HG03565 (cell line): ENCODE data around the gene HEMK1.

Source experiments
- ATAC-seq: cut with Tn5 transposase; IDR thresholded peaks from one replicate; pipeline ENCODE4 v1.9.1; 2021; ENCODE audit warnings: mild to moderate bottlenecking, moderate library complexity; ENCODE audit not compliant: unreplicated experiment

Gene HEMK1

DNA sequence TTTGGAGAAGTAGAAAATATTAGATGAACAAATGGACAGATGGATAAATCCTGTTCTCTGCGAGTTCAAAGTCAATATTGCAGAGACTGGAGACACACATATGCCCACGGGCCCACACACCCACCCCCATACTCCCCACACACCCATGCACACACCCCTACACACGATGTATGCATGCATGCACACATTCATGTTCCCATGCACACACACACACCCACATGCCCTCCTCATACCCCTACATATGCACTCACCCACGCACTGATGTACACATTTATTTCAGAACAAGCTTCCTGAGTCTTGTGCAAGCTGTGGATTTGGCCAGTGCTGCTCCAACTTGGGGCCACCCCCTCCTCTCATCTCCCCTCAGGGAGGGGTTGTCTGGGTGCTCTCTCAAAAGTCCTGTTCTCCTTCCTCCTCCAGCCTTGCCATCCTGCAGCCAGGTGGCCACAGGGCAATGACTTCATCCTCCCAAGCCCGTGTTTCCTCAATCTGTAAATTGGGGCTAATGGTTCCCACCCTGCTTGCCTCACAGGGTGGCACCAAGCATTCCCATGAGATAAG lies 64.0 kb downstream of the HEMK1 start:
- ATAC-seq: no peak

DNA sequence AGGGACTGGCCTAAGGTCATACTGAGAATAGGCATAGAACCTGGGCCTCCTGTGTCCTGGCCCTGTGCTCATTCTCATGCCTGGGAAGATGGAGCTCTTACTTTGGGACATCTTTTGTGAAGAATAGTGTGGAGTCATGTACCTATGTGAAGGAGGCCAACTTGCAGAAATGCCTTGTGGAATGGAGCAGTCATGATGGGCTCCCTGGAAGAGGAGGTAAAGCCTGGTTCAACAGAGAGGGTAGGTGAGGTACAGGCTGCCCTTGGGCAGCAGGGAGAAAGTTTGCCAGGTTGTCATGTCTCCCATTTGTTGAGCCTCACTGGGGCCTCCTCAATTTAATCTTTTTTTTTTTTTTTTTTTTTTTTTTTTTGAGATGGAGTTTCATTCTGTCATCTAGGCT lies 65.7 kb downstream of the HEMK1 start:
- no peak for ATAC-seq

DNA sequence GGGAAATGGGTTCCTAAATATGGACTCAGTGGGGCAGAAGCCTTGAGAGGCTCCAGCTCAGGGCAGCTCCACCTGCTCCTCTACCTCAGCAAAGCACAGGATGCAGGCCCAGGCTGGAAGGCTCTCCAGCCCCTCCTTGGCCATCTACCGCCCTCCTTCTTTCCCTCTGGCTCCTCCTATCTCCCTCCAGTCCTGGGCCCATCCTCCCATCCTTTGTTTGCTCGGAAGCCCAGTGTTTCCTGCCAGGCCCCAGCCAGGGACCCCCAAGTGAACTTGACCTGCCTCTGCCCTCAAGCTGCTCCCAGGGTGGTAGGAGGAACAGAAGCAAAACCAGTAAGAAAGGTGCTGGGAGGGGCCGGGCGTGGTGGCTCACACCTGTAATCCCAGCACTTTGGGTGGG lies 67.7 kb downstream of the HEMK1 start:
- ATAC-seq: no peak

DNA sequence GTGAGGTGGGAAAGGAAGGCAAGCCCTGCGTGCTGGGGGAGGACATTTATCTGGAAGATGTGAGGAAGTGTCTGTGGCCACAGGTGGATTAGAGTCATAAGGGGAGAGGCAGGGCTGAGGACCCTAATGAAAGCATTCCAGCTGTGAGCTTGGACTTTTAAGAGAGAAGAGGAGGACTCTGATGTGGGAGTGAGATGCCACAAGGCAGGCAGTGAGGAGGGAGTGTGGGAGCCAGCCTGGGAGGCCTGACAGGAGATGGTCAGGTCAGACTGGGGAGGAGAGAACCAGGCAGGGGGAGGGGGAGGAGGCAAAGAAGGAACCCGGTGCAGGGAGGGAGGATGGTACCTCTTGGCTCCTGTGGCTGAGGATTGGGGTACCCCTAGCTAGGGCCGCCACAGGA lies 68.6 kb downstream of the HEMK1 start:
- no peak for ATAC-seq

DNA sequence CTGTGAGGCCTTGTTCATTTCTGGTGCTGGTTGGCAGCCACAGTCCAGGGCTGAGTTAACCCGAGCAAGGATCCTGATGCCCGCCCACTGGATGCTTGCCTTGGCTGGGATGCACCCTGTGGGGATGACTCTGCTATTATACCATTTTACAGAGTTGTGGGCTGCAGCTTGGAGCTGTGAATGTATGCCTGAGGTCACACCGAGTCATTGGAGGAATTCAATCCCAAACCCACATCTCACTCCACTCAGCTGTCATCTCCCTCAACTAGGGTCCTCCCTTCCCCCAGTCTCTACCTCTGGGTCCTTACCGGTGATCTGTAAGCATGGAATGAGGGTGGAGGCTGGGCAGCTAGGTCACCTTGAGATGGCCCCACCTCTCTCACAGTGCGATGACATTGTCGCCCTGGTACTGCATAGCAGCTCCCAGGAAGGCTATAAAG lies 69.8 kb downstream of the HEMK1 start:
- ATAC-seq: no peak

DNA sequence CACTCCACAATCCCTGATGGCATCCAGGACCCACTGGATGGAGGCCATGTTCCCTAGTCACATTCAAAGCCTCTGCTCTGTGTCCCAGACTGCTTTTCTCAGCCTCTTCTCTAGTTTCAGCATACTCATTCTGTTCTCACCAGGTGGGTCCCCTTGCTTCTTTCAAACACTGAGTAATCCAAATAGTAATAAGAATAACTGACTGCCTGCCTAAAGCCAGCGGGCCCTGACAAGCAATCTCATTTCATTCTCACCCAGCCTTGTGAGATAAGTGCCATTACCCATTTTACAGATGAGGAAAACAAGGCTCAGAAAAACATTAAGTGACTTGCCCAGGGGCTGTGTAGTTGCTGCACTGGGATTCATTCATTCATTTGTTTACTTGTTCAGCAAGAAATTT lies 73.1 kb downstream of the HEMK1 start:
- ATAC-seq: no peak

DNA sequence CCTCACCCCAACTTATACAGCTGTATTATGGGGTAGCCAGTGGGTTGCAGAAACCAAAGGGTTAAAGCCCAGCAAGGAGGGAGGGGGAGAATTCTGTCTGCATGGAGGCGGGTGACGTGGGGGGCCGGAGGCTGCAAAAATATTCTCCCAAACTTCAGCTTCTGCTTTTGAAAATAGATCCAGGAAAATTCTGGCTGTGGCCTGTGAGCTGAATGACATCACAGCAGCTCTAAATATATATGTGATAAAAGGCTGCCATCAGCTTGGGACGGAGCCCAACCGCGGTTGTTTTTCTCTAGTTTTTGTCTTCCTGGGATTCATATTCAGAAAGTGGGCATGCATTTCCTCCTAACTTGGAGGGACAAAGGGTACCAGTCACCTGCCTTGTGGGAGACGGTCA lies 75.2 kb downstream of the HEMK1 start:
- ATAC-seq: no peak

DNA sequence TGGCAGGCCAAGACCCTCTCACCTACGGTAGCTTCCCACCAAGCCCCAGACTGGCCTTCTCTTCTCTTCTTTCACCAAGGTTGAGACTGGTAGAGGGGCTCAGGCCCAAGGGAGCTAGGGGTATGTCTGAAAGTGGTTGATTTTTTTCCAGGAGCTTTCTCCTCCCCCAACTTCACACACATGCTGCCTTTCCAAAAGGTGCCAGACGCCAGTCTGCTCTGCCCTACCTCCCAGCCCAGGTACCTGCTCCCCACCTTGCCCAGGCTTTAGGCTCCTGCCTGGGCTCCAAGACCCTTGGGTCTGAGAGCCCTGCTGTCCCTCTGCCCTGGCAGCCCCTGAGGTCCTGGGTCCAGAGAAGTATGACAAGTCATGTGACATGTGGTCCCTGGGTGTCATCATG lies 76.1 kb downstream of the HEMK1 start:
- no peak for ATAC-seq
